B cell (primary cell): ENCODE measurements around the gene ITGAV.

ENCODE experiments used
- EZH2 ChIP-seq: IDR thresholded peaks from 2 replicates; pipeline ENCODE4 v1.6.1; 2012; ENCODE audit warnings: borderline replicate concordance, low read depth, mild to moderate bottlenecking, moderate library complexity, low read length; ENCODE audit not compliant: insufficient read depth, poor library complexity, severe bottlenecking
- TF ChIP-seq, protein P1 (sequence below): fragments of 200-600 bp; IDR thresholded peaks from one replicate; pipeline ENCODE4 v1.8.0; 2022; ENCODE audit warnings: antibody characterized with exemption, mild to moderate bottlenecking

GRCh38 chr2:186559848-186560247, 30.0 kb upstream of the ITGAV start:
- TF ChIP-seq, protein P1, sequence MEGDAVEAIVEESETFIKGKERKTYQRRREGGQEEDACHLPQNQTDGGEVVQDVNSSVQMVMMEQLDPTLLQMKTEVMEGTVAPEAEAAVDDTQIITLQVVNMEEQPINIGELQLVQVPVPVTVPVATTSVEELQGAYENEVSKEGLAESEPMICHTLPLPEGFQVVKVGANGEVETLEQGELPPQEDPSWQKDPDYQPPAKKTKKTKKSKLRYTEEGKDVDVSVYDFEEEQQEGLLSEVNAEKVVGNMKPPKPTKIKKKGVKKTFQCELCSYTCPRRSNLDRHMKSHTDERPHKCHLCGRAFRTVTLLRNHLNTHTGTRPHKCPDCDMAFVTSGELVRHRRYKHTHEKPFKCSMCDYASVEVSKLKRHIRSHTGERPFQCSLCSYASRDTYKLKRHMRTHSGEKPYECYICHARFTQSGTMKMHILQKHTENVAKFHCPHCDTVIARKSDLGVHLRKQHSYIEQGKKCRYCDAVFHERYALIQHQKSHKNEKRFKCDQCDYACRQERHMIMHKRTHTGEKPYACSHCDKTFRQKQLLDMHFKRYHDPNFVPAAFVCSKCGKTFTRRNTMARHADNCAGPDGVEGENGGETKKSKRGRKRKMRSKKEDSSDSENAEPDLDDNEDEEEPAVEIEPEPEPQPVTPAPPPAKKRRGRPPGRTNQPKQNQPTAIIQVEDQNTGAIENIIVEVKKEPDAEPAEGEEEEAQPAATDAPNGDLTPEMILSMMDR, result no peak
- no peak for TF ChIP-seq EZH2
